Muscle of back (tissue), 11 donors: Measurements from ENCODE around the gene ADAMTSL5. TPM values are rescaled to one million over a fixed set of nuclear protein-coding genes. Genes with fewer than 3 reads are reported as not detected.
"Not testable (repeated sequence)": the region's sequence is repeated elsewhere in the genome, so short reads cannot be mapped to it uniquely, and the experiment has no call there.

Experiments
- DNase-seq, 3 donors: peaks; one replicate each; pipeline versions ENCODE4 v3.0.0 to v3.0.0-alpha.2; 2013
- polyA plus RNA-seq, 10 donors: library from polyadenylated mRNA; unstranded; fragments of 120-200 nt; gene quantifications; one replicate each; pipeline ENCODE4 v1.2.1, GENCODE V29; 2013; ENCODE audit not compliant: insufficient read length in 10 of 10

The ADAMTSL5 gene
- polyA plus RNA-seq, 10 donors, result 7.4 to 17.8 (median 13.8) TPM

DNA sequence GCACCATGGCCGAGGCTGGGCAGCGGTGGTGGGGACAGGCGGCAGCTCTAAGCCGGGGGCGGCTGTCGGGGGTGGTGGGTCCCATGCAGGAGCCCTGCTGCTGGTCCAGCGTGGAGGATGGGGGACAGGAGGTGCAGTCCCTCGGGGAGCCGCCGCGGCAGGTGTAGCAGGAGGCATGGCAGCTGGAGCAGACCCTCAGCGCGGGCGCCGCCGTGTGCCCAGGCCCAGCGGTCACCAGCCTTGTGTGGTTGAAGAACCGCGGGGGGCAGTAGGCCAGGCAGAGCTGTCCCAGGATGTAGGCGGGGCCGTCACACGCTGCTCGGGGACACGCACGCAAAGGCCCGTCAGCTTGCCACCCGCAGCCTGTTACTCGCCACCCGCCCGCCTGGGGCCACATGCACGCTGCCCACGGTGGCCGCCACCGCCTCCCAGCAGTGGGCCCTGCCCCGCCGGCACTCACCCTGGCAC is 30.9 kb downstream of the ADAMTSL5 start:
- DNase-seq, result no peak

DNA sequence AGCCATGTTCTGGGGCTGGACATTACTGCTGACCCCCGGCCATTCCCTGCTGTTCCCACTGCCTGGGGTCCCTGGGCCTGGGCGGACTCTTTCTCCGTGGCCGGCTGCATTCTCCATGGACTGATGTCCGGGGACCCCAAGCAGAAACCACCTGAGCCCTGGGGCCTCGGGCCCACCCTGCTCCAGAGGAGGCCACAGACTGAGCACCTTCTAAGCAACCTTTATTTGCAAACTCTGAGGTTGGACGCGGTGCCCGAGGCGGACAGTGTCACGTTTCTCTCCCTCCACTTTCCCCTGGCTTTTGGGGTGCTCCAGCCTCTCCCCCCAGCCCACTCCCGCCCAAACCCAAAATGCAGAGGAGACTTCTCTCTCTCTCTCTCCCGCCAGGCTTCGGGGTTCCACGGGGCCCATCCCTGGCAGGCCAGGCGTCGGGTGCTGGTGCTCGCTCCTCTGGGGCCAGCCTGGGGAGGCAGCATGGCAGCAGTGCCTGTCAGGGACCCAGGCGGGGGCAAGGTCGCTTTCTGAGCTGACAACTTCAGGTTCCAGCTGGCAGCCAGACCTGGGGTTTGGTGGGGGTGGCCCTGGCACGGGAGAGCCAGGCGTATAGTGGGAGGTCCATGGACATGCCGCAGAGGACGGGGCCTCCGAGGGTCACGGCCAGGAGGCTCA is 31.5 kb downstream of the ADAMTSL5 start:
- DNase-seq, result no peak

- peak; percentile 93 to 97 (median 95) for DNase-seq
Observed at GRCh38 chr19:1478934-1479707, 33.7 kb downstream of the ADAMTSL5 start, which contains the start of gene C19orf25. TSS of gene C19orf25 (minus strand) at chr19:1479215. CDS start at chr19:1478903, 312 bp downstream.

- not testable (repeated sequence) for DNase-seq
Observed at GRCh38 chr19:1477056-1477455, 35.8 kb downstream of the ADAMTSL5 start.

GRCh38 chr19:1475751-1476437 is 36.9 kb downstream of the ADAMTSL5 start:
- DNase-seq, result no peak

DNA sequence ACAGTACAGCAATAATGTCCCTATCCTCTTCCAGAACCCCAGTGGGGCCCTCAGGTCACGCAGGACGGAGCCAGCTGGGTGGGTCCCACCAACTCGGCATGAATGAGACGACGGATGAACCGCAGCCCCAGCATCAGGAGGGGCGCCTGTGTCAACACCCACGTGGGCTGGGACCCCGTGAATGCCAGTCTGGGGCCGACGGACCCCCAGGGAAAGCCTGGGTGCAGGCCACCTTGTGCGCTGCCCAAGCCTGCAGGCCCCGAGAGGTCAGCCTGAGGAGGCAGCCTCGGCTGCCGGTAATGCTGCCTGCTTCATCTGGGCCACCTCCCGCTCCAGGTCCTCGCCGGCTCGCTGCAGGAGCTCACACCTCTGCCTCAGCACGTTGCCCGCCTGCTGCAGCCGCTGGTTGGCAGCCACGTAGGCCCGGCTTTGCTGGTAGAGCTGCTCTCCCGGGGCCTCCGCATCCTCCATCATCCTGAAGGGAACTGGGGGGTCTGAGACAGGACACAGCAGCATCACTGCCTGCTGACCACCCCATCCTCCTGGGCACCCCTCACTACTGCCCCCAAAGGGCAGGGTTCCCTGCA is 38.0 kb downstream of the ADAMTSL5 start:
- DNase-seq, result no peak

DNA sequence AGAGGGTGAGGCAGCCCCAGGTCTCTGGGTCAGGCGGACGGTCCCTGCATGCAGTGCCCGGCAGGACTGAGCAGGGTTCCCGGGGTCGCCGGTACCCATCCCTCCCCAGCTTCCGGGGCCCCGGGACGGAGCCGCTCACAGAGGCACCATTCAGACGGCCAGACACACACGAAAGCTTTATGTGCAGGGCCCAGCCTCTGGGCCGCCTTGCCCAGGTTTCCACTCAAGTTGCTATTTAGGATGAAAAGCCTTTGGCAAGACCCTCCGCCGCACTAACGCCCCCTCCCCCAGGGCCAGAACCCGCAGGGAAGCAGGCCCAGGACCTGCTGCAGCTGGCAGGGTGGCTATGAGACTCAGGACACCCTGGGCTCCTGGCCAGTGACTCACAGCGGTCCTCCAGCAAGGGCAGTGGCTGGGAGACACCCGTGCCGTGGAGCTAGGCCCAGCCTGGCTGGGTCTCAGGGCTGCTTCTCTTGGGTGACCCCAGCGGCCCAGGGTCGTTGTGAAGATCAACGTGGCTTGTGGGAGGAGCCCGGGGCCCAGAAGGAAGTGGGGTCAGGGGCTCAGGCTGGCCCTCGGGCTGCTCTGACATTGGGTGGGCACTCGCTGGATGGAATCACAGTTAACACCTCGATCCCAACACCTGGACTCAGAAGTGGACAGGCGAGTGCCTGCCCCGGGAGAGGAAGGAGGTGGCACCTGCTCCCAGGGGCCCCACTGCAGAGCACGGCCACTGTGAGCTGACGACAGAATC is 38.6 kb downstream of the ADAMTSL5 start:
- DNase-seq, result no peak

- DNase-seq, result no peak
Observed at GRCh38 chr19:1473085-1473851, 39.6 kb downstream of the ADAMTSL5 start.

DNA sequence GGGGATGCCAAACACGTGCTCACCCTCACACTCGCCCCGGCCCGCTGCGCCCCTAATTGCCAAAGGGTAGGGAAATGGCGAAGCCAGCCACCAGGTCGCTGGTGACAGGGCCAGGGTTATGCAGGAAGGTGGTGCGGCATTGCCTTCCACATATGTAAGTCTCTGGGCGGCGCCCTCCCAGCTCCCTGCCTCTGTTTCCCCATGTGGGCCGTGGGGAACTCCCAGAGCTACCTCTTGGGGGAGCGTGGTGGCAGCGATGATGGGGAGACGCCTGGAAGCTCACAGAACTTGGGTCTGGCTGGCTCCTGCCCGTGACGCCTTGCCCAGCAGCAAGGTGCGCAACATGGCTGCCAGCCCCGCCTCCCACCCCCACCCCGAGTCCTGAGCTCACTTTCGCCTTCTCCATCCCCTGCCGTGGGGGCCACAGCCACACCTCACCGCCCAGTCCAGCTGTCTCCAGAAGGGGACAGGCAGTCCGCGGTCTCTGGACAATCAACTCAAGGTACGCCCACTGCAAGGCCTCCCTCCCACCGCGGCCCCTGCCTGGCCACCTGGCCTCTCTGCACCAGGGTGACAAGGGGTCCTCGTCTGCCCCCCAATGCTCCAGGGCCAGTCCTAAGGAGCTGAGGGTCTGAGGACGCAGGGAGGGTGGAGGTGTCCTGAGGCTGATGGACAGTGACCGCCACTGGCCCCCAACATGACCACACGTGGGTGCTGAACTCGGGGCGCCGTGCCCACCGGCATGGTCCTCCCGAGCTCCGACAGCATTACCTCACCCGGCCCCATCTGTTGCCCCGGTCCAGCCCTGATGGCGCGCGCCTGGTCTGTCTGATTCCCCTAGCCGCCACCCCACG is 40.4 kb downstream of the ADAMTSL5 start:
- no peak for DNase-seq

DNA sequence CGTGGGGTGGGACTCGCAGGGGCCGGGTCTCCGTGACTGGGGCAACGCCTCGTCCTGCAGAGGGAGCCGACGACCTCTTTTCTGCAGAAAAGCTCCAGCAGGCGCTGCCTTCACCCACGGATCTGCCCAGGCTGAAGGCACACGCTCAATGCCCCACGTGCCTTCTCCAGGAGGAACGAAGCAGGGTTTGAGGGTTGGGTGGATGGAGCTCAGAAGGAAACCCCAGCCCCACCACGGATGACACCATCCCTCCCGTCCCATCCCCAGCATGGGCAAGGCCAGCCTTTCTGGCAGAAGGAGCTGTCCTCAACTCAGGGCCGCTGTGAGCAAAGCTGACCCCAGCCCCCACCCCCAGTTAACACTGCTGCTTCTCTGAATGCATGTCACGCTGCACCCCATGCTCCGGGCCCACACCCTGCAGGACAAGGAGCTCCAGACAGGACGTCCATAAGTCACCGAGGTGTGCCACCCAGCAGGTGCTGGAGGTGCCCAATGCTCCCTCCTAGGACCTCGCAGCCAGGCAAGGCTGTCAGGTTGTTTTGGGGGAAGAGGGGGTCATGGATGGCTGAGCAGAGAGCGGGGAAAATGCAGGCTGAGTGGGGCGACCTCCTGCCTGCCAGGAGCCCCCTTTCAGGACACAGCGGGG is 41.2 kb downstream of the ADAMTSL5 start:
- no peak for DNase-seq

GRCh38 chr19:1471010-1471514 is 41.8 kb downstream of the ADAMTSL5 start:
- DNase-seq, result no peak

DNA sequence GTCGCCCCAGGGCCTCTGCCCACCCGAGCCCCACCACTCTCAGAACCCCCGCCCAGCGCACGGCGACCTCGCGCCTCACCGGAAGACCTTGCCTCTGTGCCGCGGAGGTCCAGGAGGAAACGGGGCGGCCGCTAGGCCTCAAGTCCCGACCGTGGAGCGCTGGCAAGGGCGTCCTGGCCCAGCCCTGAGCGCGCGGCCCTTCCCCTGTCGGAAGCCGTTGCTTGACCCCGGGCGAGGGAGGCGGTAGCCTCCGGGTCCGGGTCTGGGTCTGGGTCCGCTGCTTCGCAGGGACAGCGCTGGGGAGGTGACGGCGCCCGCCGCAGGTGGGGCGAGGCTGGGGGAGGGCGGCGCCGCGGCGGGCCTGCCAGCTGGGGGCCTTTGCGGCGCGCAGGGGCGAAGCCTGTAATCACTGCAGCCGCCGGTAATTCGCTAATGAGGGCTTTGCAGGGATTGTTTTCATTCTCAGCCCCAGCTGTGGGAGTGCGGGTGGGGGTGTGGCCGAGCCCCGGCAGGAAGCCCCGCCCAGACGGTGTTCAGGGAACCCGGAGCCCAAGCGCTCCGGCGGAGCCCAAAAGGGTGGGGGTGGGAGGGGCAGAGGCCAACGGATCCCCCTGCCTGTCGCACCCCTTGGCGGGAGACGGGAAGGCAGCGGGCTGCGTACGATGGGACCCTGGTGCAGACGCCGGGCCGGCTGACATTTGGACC is 42.4 kb downstream of the ADAMTSL5 start:
- DNase-seq, result peak in 1 of 3 donors; percentile 65

DNA sequence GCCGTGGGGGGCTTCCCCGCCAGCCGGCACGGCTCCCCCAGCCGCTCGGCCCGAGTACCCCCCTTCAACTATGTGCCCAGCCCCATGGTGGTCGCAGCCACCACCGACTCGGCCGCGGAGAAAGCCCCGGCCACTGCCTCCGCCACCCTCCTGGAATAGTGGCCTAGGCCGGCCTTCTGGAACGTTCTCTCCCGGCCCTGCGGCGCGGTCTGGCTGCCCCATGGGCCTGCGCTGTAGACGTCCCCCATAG is 42.8 kb downstream of the ADAMTSL5 start:
- no peak for DNase-seq

- DNase-seq, result no peak
Observed at GRCh38 chr19:1469255-1470054, 43.4 kb downstream of the ADAMTSL5 start.

DNA sequence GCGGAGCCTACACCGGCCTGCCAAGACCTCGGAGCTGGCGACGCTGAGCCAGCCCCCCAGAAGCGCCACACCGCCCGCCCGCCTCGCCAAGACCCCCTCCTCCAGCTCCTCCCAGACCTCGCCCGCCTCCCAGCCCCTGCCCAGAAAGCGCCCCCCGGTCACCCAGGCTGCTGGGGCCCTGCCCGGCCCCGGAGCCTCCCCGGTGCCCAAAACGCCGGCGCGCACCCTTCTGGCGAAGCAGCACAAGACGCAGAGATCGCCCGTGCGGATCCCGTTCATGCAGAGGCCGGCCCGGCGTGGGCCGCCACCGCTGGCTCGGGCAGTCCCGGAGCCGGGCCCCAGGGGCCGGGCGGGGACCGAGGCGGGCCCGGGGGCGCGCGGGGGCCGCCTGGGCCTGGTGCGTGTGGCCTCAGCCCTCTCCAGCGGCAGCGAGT is 44.0 kb downstream of the ADAMTSL5 start:
- DNase-seq, result no peak

GRCh38 chr19:1468274-1468820 is 44.5 kb downstream of the ADAMTSL5 start:
- no peak for DNase-seq
